Uterus (tissue), 4 donors: Measurements from ENCODE around the gene NFIC. TPM values are rescaled to one million over a fixed set of nuclear protein-coding genes. Genes with fewer than 3 reads are reported as not detected.

Experiments
- DNase-seq, 2 donors: peaks; one replicate each; pipeline ENCODE4 v3.0.0-alpha.2; 2019 to 2020
- H3K27ac ChIP-seq, 2 donors: fragments of 200-600 bp; sonication (generic); 1 replicate in 1 of 2; 2 replicates in 1 of 2; pipeline ENCODE4 v1.5.1; 2016 to 2018
- H3K27me3 ChIP-seq, 2 donors: fragments of 200-600 bp; sonication (generic); one replicate each; pipeline ENCODE4 v1.5.1; 2018 to 2019; ENCODE audit warnings: control low read depth in 1 of 2
- H3K36me3 ChIP-seq, 2 donors: fragments of 200-600 bp; sonication (generic); one replicate each; pipeline ENCODE4 v1.5.1; 2019; ENCODE audit warnings: control low read depth in 1 of 2
- H3K4me1 ChIP-seq, 2 donors: fragments of 200-600 bp; sonication (generic); one replicate each; pipeline ENCODE4 v1.5.1; 2018 to 2019; ENCODE audit warnings: control low read depth in 1 of 2
- H3K4me3 ChIP-seq, 2 donors: fragments of 200-600 bp; sonication (generic); 1 replicate in 1 of 2; 2 replicates in 1 of 2; pipeline ENCODE4 v1.5.1; 2018 to 2019; ENCODE audit warnings: mild to moderate bottlenecking in 1 of 2
- H3K9me3 ChIP-seq, 2 donors: fragments of 200-600 bp; sonication (generic); one replicate each; pipeline ENCODE4 v1.5.1; 2019; ENCODE audit warnings: control low read depth in 1 of 2
- CTCF ChIP-seq, 4 experiments: fragments of 200-600 bp in 2 of 4; fragments of 450-650 bp in 2 of 4; sonication (generic) in 2 of 4; IDR thresholded peaks; one replicate each; pipeline ENCODE4 v1.5.1; 2016 to 2019; ENCODE audit warnings: antibody characterized with exemption in 4 of 4, mild to moderate bottlenecking in 2 of 4, moderate library complexity in 1 of 4
- POLR2A ChIP-seq, 2 donors: fragments of 450-650 bp; IDR thresholded peaks; one replicate each; pipeline ENCODE4 v1.6.1; 2016; ENCODE audit warnings: antibody characterized with exemption in 2 of 2, mild to moderate bottlenecking in 1 of 2, moderate library complexity in 1 of 2
- intact Hi-C: fragments of 100-400 bp; cut with DNase I; formaldehyde crosslinking; loops from one replicate; pipeline ENCODE4 v1.15.1; 2023; ENCODE audit warnings: low total_unique reads
- total RNA-seq, 4 donors: library from RNA; depleted of rRNA in 3 of 4; stranded (reverse); fragments of >200 nt in 3 of 4; gene quantifications; one replicate each; pipeline versions ENCODE4 v1.1.0 to v1.2.4, GENCODE V29; 2014 to 2023
- donor health status: DM: yes; HTN: yes; CAD: no.

The NFIC gene
- total RNA-seq, 4 donors from 2014 or later = 18.5 to 361 (median 82.9) TPM

GRCh38 chr19:3368441-3368795, 2.0 kb downstream of the NFIC start:
- H3K9me3 ChIP-seq = no peaks in the 10 kb centered on the region
- intact Hi-C loops = no loop called here
- no peaks in the 10 kb centered on the region for H3K36me3 ChIP-seq
- DNase-seq = peak in 1 of 2 donors; percentile 23
- H3K4me1 ChIP-seq = peaks cover 0 to 19% of the 10 kb centered on the region in 2 donors
- H3K4me3 ChIP-seq = peak overlapping the region; percentile 61 to 96
- H3K27me3 ChIP-seq = no peaks in the 10 kb centered on the region
- peak overlapping the region; percentile 97 to 99 for H3K27ac ChIP-seq
- TF ChIP-seq POLR2A (IDR thresholded peaks at IDR 0.05) = no peak
- TF ChIP-seq CTCF (IDR thresholded peaks at IDR 0.05) = no peak

GRCh38 chr19:3368848-3369336, 2.5 kb downstream of the NFIC start:
- TF ChIP-seq POLR2A (IDR thresholded peaks at IDR 0.05) (no peak), CTCF (IDR thresholded peaks at IDR 0.05) (no peak)
- H3K36me3 ChIP-seq = no peaks in the 10 kb centered on the region
- H3K27me3 ChIP-seq = no peaks in the 10 kb centered on the region
- peaks cover 0 to 23% of the 10 kb centered on the region in 2 donors for H3K4me1 ChIP-seq
- intact Hi-C loops = no loop called here
- DNase-seq = no peak
- peak overlapping the region; percentile 97 to 99 for H3K27ac ChIP-seq
- H3K4me3 ChIP-seq = peak overlapping the region; percentile 61 to 96
- no peaks in the 10 kb centered on the region for H3K9me3 ChIP-seq

- intact Hi-C loops = no loop called here
- peak; percentile 77 to 80 for DNase-seq
Measured at GRCh38 chr19:3369337-3370213, 3.2 kb downstream of the NFIC start.

GRCh38 chr19:3370214-3370720, 3.9 kb downstream of the NFIC start:
- Histone ChIP-seq H3K4me3 (peak overlapping the region; percentile 31 to 61), H3K27ac (peak overlapping the region; percentile 97 to 99), H3K36me3 (no peaks in the 10 kb centered on the region), H3K4me1 (peaks cover 7 to 20% of the 10 kb centered on the region in 2 donors), H3K27me3 (no peaks in the 10 kb centered on the region), H3K9me3 (no peaks in the 10 kb centered on the region)
- intact Hi-C loops = no loop called here
- DNase-seq = peak; percentile 72 to 76
- peak in 1 of 4 experiments; percentile 7 for TF ChIP-seq CTCF (IDR thresholded peaks at IDR 0.05)
- no peak for TF ChIP-seq POLR2A (IDR thresholded peaks at IDR 0.05)

More at GRCh38 chr19:3369337-3370213, 3.2 kb downstream of the NFIC start:
- H3K36me3 ChIP-seq = no peaks in the 10 kb centered on the region
- peaks cover 2 to 24% of the 10 kb centered on the region in 2 donors for H3K4me1 ChIP-seq
- no peaks in the 10 kb centered on the region for H3K27me3 ChIP-seq
- H3K9me3 ChIP-seq = no peaks in the 10 kb centered on the region
- peak in 1 of 4 experiments; percentile 11 for TF ChIP-seq CTCF (IDR thresholded peaks at IDR 0.05)
- TF ChIP-seq POLR2A (IDR thresholded peaks at IDR 0.05) = peak; percentile 36 to 52
- H3K4me3 ChIP-seq = peak overlapping the region; percentile 31 to 61
- peak overlapping the region; percentile 97 to 99 for H3K27ac ChIP-seq
